DMS 273 treated with DMSO at 0.1 percent for 48 hours (cell line): Measurements from ENCODE around the gene MEF2A.
"Not testable (repeated sequence)": the region's sequence is repeated elsewhere in the genome, so short reads cannot be mapped to it uniquely, and the experiment has no call there.

Experiments
- DNase-seq: peaks from one replicate; lab custom pipeline; 2025; lab: John Stamatoyannopoulos, UW

Gene MEF2A

DNA sequence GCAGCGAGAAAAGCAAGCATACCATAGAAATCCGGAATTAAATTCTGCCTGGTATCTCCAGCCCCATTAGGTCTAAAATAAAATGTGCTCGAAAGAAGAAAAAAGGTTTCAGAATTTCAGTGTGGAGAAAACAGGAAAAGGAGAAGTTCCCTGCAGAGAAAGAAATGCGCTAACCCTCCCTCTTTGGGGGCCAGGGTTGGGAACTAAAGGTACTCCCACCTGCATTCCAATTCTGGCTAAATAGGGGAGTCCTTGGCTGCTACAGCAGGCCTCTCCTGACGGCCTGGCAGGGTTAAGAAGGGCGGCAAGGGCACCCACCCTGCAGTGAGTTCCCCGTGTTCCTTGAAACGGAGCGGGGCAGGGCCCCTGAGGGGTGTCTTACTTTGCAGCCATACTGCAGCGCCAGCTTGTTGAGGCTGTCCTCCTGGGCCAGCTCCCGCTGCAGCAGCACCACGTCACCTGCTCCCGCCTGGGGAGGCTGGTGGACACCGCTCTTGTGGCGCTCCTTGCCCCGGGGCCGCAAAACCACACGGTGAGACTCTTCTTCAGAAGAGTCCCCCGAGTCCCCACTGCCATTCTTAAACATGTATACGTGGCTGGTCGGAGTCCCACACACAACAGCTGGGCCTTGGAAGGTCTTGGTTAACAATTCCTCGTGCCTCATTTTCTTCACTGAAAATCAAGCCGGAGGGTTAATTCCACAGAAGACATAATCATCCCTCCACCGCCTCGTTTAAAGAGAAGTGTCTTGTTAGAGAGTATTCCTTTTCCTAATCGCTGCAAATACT is 165.7 kb downstream of the MEF2A start:
- no peak for DNase-seq

DNA sequence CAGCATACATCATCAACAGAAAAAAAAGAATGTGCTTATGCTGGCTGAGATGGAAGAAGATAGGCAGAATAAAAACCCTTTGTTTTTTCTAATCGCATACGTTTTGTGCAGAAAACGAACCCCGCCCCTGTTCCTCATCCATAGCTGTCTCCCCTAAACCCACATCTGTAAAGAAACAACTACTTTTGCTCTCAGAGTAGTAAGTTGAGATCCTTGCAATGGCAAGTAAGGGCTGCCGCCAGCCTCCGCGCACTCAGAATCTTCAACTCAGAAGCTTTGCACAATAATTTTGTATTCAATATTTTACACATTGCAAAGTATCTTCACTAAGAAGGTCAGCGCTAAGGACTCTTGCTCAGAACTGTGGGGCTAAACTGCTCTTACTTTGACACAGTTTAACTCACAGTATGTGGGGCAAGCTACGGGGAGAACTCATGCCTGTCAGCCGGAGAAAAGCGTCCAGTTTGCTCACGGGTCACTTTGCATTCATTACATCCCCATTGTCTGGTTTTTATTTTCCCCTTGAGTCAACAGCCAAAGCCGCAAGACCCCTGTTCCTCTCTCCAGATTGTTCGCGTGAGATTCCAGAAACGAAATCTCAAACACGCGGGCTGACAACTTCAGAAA is 166.5 kb downstream of the MEF2A start:
- DNase-seq = no peak

DNA sequence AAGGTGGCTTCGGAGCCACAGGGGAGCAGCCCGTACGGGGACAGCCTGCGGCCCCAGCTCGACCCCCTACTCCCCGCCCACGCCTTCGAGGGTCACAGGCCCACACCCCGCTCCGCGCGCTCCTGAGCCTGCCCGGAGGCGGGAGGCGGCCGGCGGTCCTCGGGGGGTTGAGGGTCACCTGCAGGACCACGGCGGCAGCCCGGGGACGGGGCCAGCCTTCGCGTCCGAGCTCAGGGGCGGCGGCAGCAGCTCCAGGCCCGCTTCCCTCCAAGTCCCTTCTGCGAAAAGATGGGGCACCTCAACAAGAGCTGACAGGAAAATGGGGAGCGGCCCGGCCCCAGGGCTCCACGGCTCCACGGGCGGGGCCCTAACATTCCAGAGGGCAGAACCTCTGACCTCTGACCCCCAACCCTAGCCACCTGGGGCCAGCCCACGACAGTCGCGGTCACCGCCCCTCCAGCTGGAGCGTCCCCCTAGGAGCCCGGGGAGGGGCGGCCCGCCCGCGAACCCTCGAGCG is 167.0 kb downstream of the MEF2A start:
- no peak for DNase-seq

DNA sequence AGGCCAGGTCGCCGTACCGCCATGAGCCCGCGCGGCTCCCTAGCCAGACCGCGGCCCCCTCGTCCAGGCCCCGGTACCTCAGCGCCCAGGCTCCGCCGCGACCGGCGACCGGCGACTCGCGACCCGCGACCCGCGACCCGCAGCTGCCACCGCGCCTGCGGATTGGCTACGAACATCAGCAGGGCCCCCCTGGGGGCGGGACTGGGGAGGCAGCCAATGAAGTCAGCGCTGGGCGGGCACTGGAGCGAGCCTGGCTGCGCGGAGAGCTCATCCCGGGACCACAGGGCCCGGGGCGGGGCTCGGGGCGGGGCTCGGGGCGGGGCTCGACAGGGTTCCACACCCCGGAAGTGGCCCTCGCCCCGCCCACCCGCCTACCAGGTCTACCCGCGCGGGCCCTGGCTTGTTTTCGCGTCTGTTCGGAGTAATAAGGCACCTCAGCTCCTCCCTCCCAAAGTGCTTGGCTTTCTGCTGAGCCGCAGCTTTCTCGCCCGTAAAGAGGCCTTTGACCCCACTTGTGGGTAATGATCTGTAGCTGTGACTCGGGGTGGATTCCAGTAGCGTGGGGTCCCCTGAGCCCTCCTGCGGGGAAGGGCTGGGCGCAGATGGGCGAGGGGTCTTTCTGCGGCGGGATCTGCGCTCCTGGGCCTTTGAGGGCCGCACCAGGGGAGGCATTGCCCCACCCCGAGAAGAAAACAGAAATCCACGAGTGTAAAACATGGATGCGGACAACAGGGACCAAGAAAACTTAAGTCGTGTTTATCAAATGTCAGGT is 167.7 kb downstream of the MEF2A start, which contains the start of gene LYSMD4:
Gene LYSMD4, minus strand, starts transcription at position 170 of the 772 bp plus-strand sequence. CDS start 1,438 bp downstream, outside the sequence.
- peak; percentile 76 for DNase-seq

DNA sequence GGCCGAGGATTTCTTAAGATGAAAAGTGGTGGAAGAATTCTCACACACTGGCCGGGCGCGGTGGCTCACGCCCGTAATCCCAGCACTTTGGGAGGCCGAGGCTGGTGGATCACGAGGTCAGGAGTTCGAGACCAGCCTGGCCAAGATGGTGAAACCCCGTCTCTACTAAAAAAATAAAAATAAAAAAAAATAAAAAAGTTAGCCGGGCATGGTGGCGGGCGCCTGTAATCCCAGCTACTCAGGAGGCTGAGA is 168.2 kb downstream of the MEF2A start:
- DNase-seq = not testable (repeated sequence)

DNA sequence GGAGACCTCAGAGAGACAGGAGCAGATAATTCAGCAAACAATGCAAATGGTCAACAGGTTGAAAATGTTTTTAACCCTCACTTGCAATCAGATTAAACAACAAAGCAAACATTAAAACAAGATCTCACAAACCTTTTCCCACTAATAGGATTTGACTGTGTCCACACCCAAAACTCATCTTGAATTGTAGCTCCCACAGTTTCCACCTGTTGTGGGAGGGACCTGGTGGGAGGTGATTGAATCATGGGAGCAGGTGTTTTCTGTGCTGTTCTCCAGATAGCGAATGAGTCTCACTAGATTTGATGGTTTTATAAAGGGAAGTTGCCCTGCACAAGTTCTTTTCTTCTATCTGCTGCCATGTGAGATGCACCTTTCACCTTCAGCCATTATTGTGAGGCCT is 168.8 kb downstream of the MEF2A start:
- no peak for DNase-seq

DNA sequence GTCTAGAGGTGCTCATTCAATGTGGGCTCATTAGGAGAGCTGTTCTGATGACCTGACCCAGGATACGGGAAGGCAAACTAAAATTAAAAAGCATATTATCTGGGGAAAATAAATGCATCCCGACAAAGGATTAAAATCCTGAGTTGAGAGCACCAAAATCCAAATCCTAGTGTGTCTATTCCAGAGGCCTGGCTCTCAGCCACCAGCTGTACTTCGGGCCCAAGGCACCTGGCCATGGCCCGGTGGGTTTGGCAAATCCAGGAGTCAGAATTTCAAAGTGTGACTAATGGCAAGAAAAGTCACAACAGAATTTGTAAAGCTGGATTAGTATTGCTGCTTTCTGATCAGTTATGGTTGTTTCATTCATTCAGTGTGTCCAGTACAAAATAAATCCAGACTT is 170.1 kb downstream of the MEF2A start:
- DNase-seq = no peak

DNA sequence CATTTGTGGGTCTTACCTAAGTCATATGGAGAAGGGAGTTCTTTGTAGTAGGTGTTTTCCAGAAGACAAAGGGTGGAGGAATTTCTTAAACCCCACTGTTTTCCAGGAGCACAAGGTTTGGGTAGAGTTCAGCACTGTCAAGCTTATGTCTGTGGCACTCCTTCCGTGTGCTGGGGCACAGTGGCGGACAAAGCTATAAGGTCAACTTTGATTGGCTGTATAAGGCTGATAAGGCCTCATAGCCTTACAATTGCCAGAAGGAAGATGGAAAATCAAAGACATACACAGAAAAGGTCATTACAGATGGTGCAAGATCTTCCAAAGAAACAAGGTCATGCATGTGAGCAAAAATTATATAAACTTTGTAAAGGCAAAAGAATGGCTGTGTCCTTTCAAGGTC is 170.9 kb downstream of the MEF2A start:
- no peak for DNase-seq

DNA sequence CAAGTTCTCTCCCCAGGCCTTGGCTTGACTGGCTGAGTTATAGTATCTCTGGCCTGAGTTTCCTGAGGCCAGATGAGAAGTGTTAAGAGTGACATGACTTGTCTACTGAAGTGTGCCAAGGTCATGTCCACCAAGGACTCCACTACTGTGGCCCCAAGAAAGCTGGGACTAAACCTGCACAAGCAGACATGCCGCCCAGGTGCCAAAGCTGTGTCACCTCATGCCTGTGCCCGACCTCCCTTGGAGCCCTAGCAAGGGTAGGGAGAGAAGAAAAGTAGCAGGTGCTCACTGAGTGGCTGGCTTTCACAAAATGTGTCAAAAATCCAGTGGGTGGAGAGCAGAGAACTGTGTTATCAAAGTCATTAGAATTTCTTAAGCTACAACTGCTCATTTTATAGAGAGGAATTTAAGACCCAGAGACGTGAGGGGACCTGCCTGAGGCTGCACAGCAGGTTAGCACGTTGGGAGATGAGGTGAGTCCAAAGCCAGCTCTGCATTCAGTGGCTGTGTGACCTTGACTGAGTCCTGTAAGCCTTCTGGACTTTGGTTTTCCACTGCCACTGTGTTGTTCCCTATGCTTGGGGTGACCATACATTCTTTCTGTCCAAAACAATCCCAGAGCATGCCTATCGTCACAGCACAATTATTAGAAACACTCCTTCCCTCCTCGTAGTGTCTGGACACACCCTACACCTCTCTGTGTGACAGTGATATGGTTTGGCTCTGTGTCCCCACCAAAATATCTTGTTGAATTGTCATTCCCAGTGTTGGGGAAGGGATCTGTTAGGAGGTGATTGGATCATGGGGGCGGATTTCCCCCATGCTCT is 172.4 kb downstream of the MEF2A start:
- DNase-seq = no peak

DNA sequence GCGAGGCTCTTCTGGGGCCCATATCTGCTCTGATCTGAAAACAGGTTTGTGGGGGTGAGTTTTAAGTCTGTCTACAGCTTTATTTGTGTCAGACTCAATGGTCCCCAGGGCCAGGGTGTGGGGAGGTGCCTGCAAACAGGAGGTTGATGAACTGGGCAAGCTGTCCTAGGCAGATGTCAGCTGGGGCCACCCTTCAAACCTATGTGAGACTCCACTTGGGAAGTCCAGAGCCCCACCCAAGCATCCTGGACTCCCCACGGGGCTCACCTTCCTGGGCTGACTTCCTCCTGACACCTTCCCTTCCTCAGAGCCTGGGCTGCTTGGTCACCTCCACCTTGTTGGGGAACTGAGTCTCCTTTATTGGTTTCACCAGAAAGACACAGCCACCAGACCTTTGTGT is 176.1 kb downstream of the MEF2A start:
- DNase-seq = no peak

DNA sequence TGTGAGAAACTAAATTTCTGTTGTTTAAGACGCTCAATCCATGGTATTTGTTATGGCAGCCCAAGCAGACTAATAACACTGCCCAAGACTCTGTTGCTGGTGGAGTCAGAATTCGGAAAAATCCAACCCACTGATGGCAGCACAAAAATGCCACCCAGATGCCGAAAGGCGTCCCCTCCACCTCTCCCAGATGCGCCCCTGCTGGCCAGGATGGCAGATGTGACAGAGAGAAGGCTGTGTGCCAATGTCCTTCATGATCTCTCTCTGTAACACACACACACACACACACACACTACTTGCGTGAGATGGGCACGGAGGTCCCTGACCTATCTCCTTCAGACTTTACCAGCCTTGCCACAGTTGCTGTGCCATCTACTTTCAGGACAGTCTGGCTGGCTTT is 178.4 kb downstream of the MEF2A start:
- DNase-seq = no peak

DNA sequence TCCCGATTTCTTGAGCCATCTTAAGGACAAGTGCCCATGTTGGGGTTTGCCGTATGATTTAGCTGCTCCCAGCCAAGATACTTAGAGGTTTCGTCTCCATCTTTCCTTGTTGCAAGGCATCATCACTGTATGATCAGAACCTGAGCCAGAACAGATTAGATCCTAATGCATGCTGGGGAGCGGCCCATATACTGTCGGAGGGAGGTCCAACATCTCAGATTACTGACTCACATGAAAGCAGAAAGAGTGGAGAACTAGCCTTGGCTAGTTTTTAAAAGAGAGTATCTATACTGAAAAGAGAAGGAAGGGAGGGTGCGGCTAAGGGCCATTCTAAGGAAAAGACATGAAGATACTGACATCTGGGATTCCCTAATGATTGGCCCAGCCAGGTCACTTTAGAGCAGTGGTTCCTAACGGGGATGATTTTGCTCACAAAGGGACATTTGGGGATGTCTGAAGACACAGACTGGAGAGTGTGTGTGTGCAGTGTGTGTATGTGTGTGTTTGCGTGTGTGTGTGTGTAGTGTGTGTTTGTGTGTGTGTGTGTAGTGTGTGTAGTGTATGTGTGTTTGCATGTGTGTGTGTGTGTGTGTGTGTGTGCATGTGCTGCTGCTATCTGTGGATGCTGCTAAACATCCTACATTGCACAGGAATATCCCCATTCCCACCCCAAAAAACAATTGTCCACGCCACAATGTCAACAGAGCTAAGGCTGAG is 179.7 kb downstream of the MEF2A start:
- no peak for DNase-seq

DNA sequence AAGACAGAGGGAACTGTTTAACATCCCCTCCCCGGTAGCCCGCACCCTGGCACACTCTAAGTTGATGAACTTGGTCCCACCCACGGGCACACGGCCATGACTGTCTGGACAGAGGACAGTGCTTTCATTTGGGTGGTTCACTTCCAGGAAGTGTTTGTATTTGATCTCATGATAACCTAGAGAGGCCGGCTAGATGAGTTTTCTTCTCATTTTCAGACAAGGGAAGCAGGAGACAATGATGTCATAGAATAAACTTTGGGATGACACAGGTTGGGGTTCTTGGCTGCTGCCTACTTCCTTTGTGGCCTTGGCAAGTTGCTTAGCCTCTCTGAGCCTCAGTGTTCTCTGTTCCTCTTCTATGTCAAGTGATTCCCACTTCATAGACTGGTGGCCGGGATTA is 183.6 kb downstream of the MEF2A start:
- DNase-seq = no peak

DNA sequence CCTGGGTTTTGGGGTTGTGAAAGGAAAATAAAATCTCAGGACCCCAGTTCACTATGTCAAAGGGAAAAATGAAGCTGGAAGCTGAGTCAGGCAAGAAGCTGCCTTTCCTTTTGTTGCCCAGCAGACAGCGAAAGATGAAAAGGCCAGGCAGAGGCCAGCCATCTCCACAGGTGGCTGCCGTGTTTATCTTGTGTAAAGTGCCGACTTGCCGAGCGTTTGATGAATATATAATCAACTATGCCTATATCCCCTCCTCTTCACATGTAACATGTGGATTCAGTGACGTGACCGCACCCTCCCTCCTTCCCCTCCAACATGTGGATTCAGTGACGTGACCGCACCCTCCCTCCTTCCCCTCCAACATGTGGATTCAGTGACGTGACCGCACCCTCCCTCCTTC is 184.5 kb downstream of the MEF2A start:
- DNase-seq = not testable (repeated sequence)

DNA sequence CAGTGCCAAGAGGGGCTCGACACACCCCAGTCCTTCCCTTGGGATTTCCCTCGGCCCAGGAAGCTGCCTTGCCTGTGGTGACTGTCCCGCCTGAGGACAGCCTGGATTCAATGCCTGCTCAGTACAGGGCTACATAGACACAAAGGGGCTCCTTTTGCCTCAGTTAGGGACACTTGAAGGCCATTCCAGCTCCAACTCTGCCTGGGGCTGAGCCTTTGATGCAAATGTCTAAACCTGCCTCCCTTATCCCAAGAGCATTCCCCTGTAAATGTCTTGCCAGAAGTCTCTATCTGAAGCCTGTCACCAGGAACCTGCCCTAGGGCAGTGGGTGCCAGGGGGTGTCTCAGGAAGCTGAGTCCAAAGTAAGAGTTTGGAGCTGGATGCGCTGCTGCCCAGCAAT is 186.8 kb downstream of the MEF2A start:
- no peak for DNase-seq

DNA sequence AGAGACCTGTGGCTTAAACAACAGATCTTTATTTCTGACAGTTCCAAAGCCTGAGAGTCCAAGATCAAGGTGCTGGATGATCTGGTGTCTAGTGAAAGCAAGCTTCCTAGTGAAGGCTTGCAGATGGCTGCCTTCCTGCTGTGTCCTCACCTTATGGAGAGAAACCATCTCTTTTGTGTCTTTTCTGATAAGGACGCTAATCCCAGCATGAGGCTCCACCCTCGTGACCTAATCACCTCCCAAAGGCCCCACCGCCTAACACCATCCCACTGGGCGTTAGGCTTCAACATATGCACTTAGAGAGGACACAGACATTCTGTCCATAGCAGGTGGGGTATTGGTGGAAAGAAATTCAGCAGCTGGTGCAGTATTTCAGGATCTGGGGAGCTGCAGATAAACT is 187.3 kb downstream of the MEF2A start:
- DNase-seq = no peak

DNA sequence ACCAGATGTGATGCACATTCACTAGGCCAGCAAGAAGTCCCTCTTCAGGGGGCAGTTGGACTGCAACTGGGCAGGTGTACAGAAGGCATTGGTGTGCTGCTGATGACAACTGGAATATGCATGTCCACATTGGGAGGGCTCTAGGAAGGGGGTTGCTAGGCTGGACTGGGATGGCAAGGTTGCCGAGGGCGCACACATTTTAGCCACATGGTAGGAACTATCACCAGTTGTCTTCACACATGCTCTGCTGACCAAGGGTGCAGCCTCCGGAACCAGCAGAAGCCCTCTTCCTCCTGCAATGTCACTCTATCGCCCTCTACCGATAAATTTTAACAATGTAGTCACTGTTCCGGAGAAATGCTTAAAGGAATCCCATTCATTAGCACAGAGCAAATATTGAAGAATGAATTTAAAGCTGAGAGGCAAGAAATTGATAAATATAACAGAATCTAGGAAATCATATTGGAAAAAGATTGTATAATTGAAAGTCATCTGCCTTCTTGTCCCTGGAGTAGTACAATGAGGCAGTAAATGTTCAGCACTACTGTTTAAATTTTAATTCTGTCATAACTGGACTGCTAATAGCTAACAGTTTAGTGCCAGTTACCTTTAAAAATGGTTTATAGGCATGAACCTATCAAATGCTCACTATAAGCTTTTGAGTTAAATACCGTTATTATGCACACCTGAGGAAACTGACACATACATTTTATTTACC is 190.1 kb downstream of the MEF2A start:
- DNase-seq = no peak

DNA sequence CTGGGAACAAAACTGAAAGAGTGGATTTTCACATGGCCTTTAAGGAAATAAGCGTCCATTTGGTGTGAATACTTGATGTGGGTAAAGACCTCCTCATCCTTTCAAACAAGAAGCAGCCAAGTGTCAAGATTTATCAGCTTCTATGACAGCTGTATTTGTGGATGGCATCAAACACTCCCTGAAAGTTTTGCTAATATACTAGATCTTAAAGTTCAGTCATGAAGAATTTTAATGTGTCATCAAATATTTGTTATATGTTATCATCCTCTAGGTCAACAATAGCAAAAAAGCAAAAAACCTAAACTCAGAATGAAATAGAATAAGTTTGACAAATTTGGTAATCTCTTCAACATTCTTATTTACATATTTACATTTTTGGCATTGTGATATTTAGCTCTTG is 196.5 kb downstream of the MEF2A start:
- DNase-seq = no peak

DNA sequence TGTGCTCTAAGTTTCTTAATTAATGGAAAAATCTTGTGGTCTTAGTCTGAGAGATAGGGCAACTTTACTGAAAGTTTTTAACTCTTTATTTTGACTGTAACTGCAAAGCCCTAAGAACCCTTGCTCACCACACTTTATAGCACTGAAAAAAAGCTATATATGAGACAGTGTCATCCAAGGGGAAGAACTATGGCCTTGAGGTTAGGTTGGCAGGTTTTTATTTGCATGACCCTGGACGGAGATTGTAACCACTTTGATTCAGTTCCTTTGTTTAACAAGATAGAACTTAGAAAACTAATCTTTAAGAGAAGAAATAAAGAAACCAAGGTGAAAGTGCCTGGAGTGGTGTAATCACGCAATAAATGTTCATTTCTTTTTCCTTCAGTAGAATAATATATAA is 198.0 kb downstream of the MEF2A start:
- no peak for DNase-seq

DNA sequence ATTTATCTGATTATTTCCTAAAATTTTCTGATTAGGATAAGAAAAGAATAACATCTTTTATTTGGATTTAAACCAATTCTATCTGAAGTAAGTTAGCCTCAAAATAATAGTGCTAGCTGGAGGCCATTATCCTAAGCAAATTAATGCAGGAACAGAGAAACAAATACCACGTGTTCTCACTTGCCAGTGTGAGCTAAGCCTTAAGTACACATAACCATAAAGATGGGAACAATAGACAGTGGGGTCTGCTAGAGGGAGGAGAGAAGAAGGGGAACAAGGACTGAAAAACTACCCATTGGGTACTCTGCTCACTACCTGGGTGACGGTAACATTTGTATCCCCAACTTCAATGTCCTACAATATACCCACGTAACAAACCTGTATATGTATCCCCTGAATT is 198.7 kb downstream of the MEF2A start:
- no peak for DNase-seq
